Natural killer cell (primary cell): ENCODE measurements around the gene CCDC201. TPM values are rescaled to one million over a fixed set of nuclear protein-coding genes. Genes with fewer than 3 reads are reported as not detected.
"Not testable (repeated sequence)": the region's sequence is repeated elsewhere in the genome, so short reads cannot be mapped to it uniquely, and the experiment has no call there.

Experiments used
- ATAC-seq, 3 donors: fragments of 150-1000 bp in 2 of 3; fragments of 200-7000 bp in 1 of 3; cut with Tn5 transposase; 1 replicate in 1 of 3; 2 replicates in 2 of 3; pipeline ENCODE4 v1.10.0; 2021; ENCODE audit warnings: mild to moderate bottlenecking in 2 of 3, moderate library complexity in 2 of 3
- DNase-seq, 2 donors: peaks; one replicate each; pipeline versions ENCODE4 v3.0.0 to v3.0.0-alpha.2; 2013 to 2021; ENCODE audit warnings: mixed read lengths in 1 of 2
- H3K27ac ChIP-seq: one replicate; pipeline ENCODE4 v1.5.1; 2013; ENCODE audit warnings: mild to moderate bottlenecking, low read length
- H3K27me3 ChIP-seq: one replicate; pipeline ENCODE4 v1.6.1; 2013; ENCODE audit warnings: low read length; ENCODE audit not compliant: control insufficient read depth, insufficient read depth
- H3K36me3 ChIP-seq: one replicate; pipeline ENCODE4 v1.6.1; 2013; ENCODE audit warnings: low read length; ENCODE audit not compliant: control insufficient read depth, insufficient read depth
- H3K4me1 ChIP-seq: one replicate; pipeline ENCODE4 v1.6.1; 2013; ENCODE audit warnings: low read length; ENCODE audit not compliant: control insufficient read depth, insufficient read depth
- H3K4me3 ChIP-seq: one replicate; pipeline ENCODE4 v1.5.1; 2013; ENCODE audit warnings: low read length
- H3K9me3 ChIP-seq: one replicate; pipeline ENCODE4 v1.6.1; 2013; ENCODE audit warnings: low read length; ENCODE audit not compliant: control insufficient read depth, insufficient read depth
- H3K27ac Mint-ChIP-seq, 2 donors: one replicate each; pipeline ENCODE4 v1.8.0; 2022; ENCODE audit warnings: mild to moderate bottlenecking in 2 of 2, mixed read lengths in 2 of 2, moderate library complexity in 1 of 2
- H3K27me3 Mint-ChIP-seq, 2 donors: one replicate each; pipeline ENCODE4 v1.8.0; 2022; ENCODE audit warnings: low read depth in 2 of 2, mixed read lengths in 2 of 2
- H3K36me3 Mint-ChIP-seq: one replicate; pipeline ENCODE4 v1.8.0; 2022; ENCODE audit warnings: mixed read lengths
- H3K4me1 Mint-ChIP-seq, 2 donors: one replicate each; pipeline ENCODE4 v1.8.0; 2022; ENCODE audit warnings: mixed read lengths in 2 of 2
- H3K4me3 Mint-ChIP-seq: one replicate; pipeline ENCODE4 v1.8.0; 2022; ENCODE audit warnings: mild to moderate bottlenecking, moderate library complexity, mixed read lengths
- H3K9me3 Mint-ChIP-seq, 2 donors: one replicate each; pipeline ENCODE4 v1.8.0; 2022; ENCODE audit warnings: mixed read lengths in 2 of 2
- WGBS: methylation state at CpG from one replicate; pipeline ENCODE4 v1.1.7; 2013; ENCODE audit warnings: missing lambda C conversion rate; ENCODE audit not compliant: insufficient coverage; 5-methylcytosine and 5-hydroxymethylcytosine counted together
- intact Hi-C: fragments of 100-400 bp; cut with micrococcal nuclease; formaldehyde crosslinking; loops from one replicate; pipeline ENCODE4 v1.14.2; 2022
- total RNA-seq, 4 donors: library from RNA; stranded (reverse); fragments of 120-200 nt in 1 of 4; gene quantifications; one replicate each; pipeline versions ENCODE4 v1.2.3 to v1.2.4, GENCODE V29; 2013 to 2022

CCDC201 gene
- total RNA-seq, 3 donors from 2014 or later (not counting 1 experiment from before 2014, with no cell fraction given) = not detected

- intact Hi-C loops = not testable (repeated sequence)
- WGBS = 96% methylated on average over 13 of the region's 13 CpGs
Observed at GRCh38 chr7:45827731-45828130, 45.2 kb downstream of the CCDC201 start.

GRCh38 chr7:45826550-45826949, 46.3 kb downstream of the CCDC201 start:
- H3K4me1 Mint-ChIP-seq, H3K4me1 ChIP-seq, intact Hi-C loops, H3K27me3 Mint-ChIP-seq, ATAC-seq, H3K36me3 ChIP-seq, H3K27ac Mint-ChIP-seq, H3K9me3 Mint-ChIP-seq, H3K4me3 ChIP-seq, H3K27me3 ChIP-seq, H3K36me3 Mint-ChIP-seq, H3K27ac ChIP-seq, DNase-seq, H3K9me3 ChIP-seq, H3K4me3 Mint-ChIP-seq: not testable (repeated sequence)
- whole genome bisulfite sequencing = 79% methylated on average over 3 of the region's 3 CpGs

More at GRCh38 chr7:45827731-45828130, 45.2 kb downstream of the CCDC201 start:
- H3K4me1 Mint-ChIP-seq, H3K27me3 Mint-ChIP-seq, H3K36me3 ChIP-seq, H3K9me3 ChIP-seq, H3K36me3 Mint-ChIP-seq, H3K27me3 ChIP-seq, H3K27ac ChIP-seq, H3K9me3 Mint-ChIP-seq, DNase-seq, H3K4me1 ChIP-seq, H3K4me3 Mint-ChIP-seq, H3K4me3 ChIP-seq, H3K27ac Mint-ChIP-seq, ATAC-seq: not testable (repeated sequence)

- not testable (repeated sequence) for H3K4me1 Mint-ChIP-seq, H3K36me3 ChIP-seq
Observed at GRCh38 chr7:45818763-45819162, 54.1 kb downstream of the CCDC201 start.

DNA sequence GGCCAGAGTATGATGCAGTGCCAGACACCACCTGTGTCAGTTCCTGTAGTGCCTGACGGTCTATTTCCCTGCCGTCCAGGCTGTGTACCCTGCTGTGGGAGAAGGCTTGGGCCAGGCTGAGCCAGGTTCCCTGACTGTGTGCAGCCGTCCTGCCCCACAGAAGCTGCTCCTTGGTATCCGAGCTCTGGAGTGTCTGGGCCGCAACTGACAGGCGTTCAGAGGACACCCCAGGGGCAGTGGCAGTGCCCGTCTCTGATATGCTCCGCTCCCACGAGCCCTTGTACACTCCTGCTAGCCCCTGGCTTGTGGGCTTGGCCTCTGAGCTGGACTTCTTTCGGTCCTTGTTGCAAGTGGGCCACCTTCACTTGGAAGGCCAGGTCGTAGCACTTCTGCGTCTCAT, 55.0 kb downstream of the CCDC201 start:
- H3K4me3 Mint-ChIP-seq, intact Hi-C loops, H3K9me3 ChIP-seq, H3K4me1 Mint-ChIP-seq, H3K4me1 ChIP-seq, ATAC-seq, H3K27ac Mint-ChIP-seq, H3K27ac ChIP-seq, H3K4me3 ChIP-seq, H3K27me3 Mint-ChIP-seq, DNase-seq, H3K27me3 ChIP-seq, H3K9me3 Mint-ChIP-seq, H3K36me3 Mint-ChIP-seq, H3K36me3 ChIP-seq: not testable (repeated sequence)
- 90% methylated on average over 12 of the region's 12 CpGs for WGBS

More at GRCh38 chr7:45818763-45819162, 54.1 kb downstream of the CCDC201 start:
- intact Hi-C loops, H3K27me3 ChIP-seq, H3K9me3 ChIP-seq, DNase-seq, H3K4me1 ChIP-seq, H3K4me3 ChIP-seq, H3K27ac Mint-ChIP-seq, H3K27me3 Mint-ChIP-seq, ATAC-seq, H3K27ac ChIP-seq, H3K4me3 Mint-ChIP-seq, H3K9me3 Mint-ChIP-seq, H3K36me3 Mint-ChIP-seq: not testable (repeated sequence)
- WGBS = 90% methylated on average over 12 of the region's 12 CpGs

DNA sequence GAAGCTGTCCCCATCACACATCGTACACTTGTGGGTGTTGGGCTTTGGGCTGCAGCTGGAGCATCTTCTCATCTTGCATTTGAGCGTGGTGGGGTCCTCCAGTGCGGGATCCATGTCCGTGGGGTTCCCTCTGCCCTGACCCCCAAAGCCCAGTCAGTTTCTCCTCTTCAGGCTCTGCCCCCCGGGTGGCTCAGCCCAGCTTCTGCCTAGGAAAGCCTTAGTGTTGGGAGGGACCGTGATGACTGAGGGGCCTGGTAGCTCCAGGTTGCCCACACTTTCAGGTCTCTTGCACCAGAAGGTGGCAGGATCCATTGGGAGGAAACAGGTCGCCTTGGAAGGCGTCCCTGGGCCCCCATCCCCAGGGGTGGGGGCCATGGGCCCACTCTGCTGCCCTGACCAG, 55.9 kb downstream of the CCDC201 start:
- H3K4me3 Mint-ChIP-seq, intact Hi-C loops: not testable (repeated sequence)

DNA sequence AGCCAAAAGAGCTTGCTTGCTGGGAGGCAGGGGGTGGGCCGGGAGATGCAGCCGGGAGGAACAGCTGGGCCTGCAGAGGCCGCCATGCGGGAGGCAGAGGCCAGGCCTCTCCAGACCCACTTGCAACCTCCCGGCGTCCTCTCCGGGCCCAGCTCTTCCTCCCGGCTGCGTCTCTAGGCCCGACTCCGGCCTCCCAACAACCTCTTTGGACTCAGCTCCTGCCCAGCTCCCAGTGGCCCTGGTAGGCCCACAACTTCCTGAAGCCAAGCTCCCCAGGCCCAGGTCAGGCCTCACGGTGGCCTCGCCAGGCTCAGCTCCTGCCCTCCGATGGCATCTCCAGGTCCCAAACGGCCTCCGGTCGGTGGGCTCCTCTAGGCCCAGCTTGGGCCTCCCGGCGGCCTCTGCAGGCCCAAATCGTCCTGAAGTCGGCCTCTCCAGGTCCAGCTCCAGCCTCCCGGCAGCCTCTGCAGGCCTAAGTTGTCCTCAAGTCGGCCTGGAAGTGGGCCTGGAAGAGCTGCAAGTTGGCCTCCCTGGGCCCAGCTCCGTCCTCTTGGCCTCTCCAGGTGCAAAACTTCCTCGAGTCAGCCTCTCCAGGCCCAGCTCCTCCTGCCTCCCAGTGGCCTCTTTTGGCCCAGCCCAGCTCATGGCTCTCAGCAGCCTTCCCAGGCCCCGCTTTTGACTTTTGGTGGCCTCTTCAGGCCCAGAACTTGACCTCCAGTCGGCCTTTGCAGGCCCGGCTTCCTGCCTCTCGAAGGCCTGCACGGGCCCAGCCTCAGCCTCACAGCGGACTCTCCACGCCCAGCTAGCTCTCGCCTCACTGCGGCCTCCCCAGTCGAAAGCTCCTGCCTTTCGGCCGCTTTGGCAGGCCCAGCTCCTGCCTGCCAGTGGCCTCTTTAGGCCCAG, 58.4 kb downstream of the CCDC201 start:
- H3K4me1 ChIP-seq, H3K4me3 Mint-ChIP-seq, H3K27ac Mint-ChIP-seq, DNase-seq, H3K4me3 ChIP-seq, H3K27me3 ChIP-seq, H3K9me3 ChIP-seq, H3K27ac ChIP-seq, intact Hi-C loops, H3K9me3 Mint-ChIP-seq, ATAC-seq, H3K27me3 Mint-ChIP-seq, H3K36me3 Mint-ChIP-seq, H3K36me3 ChIP-seq, H3K4me1 Mint-ChIP-seq: not testable (repeated sequence)
- 96% methylated on average over 37 of the region's 37 CpGs for WGBS

More for the DNA sequence above, 55.9 kb downstream of the CCDC201 start:
- not testable (repeated sequence) for H3K27ac Mint-ChIP-seq, H3K4me1 ChIP-seq, H3K36me3 Mint-ChIP-seq, H3K9me3 ChIP-seq, H3K4me1 Mint-ChIP-seq, H3K36me3 ChIP-seq, H3K27ac ChIP-seq, DNase-seq, H3K9me3 Mint-ChIP-seq, H3K4me3 ChIP-seq, H3K27me3 ChIP-seq, H3K27me3 Mint-ChIP-seq, ATAC-seq
- 92% methylated on average over 8 of the region's 8 CpGs for WGBS

DNA sequence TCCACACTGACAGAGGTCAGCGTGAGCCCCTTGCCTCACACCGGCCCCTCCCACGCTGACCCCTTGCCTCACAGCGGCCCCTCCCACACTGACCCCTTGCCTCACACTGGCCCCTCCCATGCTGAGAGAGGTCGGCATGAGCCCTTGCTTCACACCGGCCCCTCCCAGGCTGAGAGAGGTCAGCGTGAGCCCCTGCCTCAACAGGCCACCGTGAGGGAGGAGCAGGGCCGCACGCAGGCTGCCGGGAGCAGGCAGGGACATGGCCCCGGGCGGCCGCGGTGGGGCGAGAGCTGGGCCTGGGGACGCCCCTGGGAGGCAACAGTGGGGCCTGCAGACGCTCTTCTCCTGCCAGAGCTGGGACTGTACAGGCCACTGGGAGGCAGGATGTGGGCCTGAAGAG, 59.1 kb downstream of the CCDC201 start:
- H3K4me1 Mint-ChIP-seq, H3K27me3 ChIP-seq, intact Hi-C loops, H3K9me3 Mint-ChIP-seq, H3K4me3 ChIP-seq, H3K27ac ChIP-seq, DNase-seq, H3K27ac Mint-ChIP-seq, H3K36me3 ChIP-seq, H3K9me3 ChIP-seq, H3K4me3 Mint-ChIP-seq, H3K36me3 Mint-ChIP-seq, ATAC-seq, H3K4me1 ChIP-seq, H3K27me3 Mint-ChIP-seq: not testable (repeated sequence)
- 96% methylated on average over 18 of the region's 18 CpGs for WGBS
